HCT116 (cell line): ENCODE data around the gene STK35.

Source experiments
- CTCF ChIP-seq, 3 experiments: fragments of 200-600 bp in 1 of 3; sonication (generic) in 1 of 3; IDR thresholded peaks in 2 of 3; conservative IDR thresholded peaks in 1 of 3; 2 replicates each; pipeline ENCODE4 v1.5.1; 2012 to 2017; ENCODE audit warnings: low read depth in 2 of 3, low read length in 2 of 3, antibody characterized with exemption in 1 of 3, borderline replicate concordance in 1 of 3, control low read depth in 1 of 3, mild to moderate bottlenecking in 1 of 3, mixed read lengths in 1 of 3, mixed run types in 1 of 3, moderate library complexity in 1 of 3; ENCODE audit not compliant: insufficient read depth in 1 of 3
- EZH2 ChIP-seq: fragments of 200-600 bp; sonication (generic); IDR thresholded peaks from 2 replicates; pipeline ENCODE4 v1.6.1; 2017; ENCODE audit warnings: antibody characterized with exemption, mixed run types
- MAX ChIP-seq: IDR thresholded peaks from 2 replicates; pipeline ENCODE4 v1.6.1; 2012
- POLR2A ChIP-seq: IDR thresholded peaks from 2 replicates; pipeline ENCODE4 v1.7.0; 2011; ENCODE audit warnings: borderline replicate concordance; ENCODE audit not compliant: insufficient read depth, insufficient read length; ENCODE audit errors: extremely low read depth
- POLR2AphosphoS5 ChIP-seq: IDR thresholded peaks from 2 replicates; pipeline ENCODE4 v1.6.1; 2011; ENCODE audit warnings: mild to moderate bottlenecking, low read depth, low read length, moderate library complexity
- RAD21 ChIP-seq: IDR thresholded peaks from 2 replicates; pipeline ENCODE4 v1.6.1; 2012; ENCODE audit warnings: low read depth, mild to moderate bottlenecking
- SP1 ChIP-seq: IDR thresholded peaks from 2 replicates; pipeline ENCODE4 v1.6.1; 2012; ENCODE audit warnings: low read depth
- SRF ChIP-seq: IDR thresholded peaks from 2 replicates; pipeline ENCODE4 v1.6.1; 2012; ENCODE audit warnings: low read depth
- TCF7L2 ChIP-seq: IDR thresholded peaks from 2 replicates; pipeline ENCODE4 v1.7.0; 2011; ENCODE audit warnings: borderline replicate concordance, inconsistent platforms; ENCODE audit not compliant: insufficient read depth, insufficient read length; ENCODE audit errors: extremely low read depth
- YY1 ChIP-seq: IDR thresholded peaks from 2 replicates; pipeline ENCODE4 v1.6.1; 2011; ENCODE audit warnings: low read length, low read depth, moderate library complexity, mild to moderate bottlenecking; ENCODE audit not compliant: insufficient replicate concordance; ENCODE audit errors: extremely low read depth
- TF ChIP-seq, protein P1 (sequence below): IDR thresholded peaks from 2 replicates; pipeline ENCODE4 v1.6.1; 2012

DNA sequence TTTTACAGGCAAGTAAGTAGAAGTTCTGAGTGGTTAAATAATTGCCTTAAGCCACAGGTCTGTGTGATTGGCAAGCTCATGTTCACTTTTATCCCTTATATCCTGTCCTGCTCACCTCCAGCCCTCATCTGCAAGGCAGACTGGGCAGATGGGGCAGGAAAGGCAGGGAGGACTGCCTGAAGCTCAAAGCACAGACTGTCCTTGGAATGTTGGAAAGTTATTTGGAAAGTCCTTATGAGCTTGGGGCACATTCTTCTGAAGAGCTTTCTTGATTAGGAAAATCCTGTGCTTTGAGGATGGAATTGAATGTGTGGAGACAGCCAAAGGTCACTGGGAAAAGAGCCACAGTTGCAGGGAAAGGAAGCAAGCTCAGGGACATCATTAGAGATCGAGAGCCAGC, 48.9 kb upstream of the STK35 start:
- TF ChIP-seq MAX (no peak), CTCF (IDR thresholded peaks at IDR 0.05 in 2 of 3, conservative IDR thresholded peaks at IDR 0.05 in 1 of 3; ENCODE audit: borderline replicate concordance in 1 of 3, insufficient read depth in 1 of 3, low read depth in 2 of 3, low read length in 2 of 3) (no peak), POLR2AphosphoS5 (no peak), POLR2A (no peak), SP1 (no peak), RAD21 (no peak), EZH2 (no peak), YY1 (no peak), SRF (no peak), TCF7L2 (no peak)
- TF ChIP-seq, protein P1, sequence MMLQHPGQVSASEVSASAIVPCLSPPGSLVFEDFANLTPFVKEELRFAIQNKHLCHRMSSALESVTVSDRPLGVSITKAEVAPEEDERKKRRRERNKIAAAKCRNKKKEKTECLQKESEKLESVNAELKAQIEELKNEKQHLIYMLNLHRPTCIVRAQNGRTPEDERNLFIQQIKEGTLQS, result no peak
